Aorta (tissue), 5 donors: ENCODE measurements around the gene IL17REL. TPM values are rescaled to one million over a fixed set of nuclear protein-coding genes. Genes with fewer than 3 reads are reported as not detected.

Experiments used
- ATAC-seq: fragments of 200-7000 bp; cut with Tn5 transposase; one replicate; pipeline ENCODE4 v1.9.1; 2022; ENCODE audit warnings: moderate library complexity; ENCODE audit not compliant: low FRiP score
- DNase-seq, 2 donors: peaks; one replicate each; pipeline ENCODE4 v3.0.0-alpha.2; 2020
- H3K27ac ChIP-seq, 2 donors: one replicate each; pipeline ENCODE4 v1.5.1; 2013; ENCODE audit warnings: low read length in 2 of 2, mild to moderate bottlenecking in 2 of 2, moderate library complexity in 2 of 2, control low read depth in 1 of 2, inconsistent platforms in 1 of 2, low read depth in 1 of 2
- H3K27me3 ChIP-seq, 2 donors: one replicate each; pipeline ENCODE4 v1.6.1; 2013; ENCODE audit warnings: control low read depth in 1 of 2, low read length in 1 of 2, mild to moderate bottlenecking in 1 of 2, moderate library complexity in 1 of 2; ENCODE audit not compliant: insufficient read depth in 2 of 2, control insufficient read depth in 1 of 2
- H3K36me3 ChIP-seq, 2 donors: one replicate each; pipeline ENCODE4 v1.6.1; 2013; ENCODE audit warnings: control low read depth in 1 of 2, low read length in 1 of 2, mild to moderate bottlenecking in 1 of 2; ENCODE audit not compliant: insufficient read depth in 2 of 2, control insufficient read depth in 1 of 2
- H3K4me1 ChIP-seq, 2 donors: one replicate each; pipeline ENCODE4 v1.6.1; 2013; ENCODE audit warnings: low read length in 2 of 2, control low read depth in 1 of 2, mild to moderate bottlenecking in 1 of 2, moderate library complexity in 1 of 2; ENCODE audit not compliant: insufficient read depth in 2 of 2, control insufficient read depth in 1 of 2
- H3K4me3 ChIP-seq, 2 donors: one replicate each; pipeline ENCODE4 v1.5.1; 2013; ENCODE audit warnings: low read length in 2 of 2, control low read depth in 1 of 2, mild to moderate bottlenecking in 1 of 2
- H3K9me3 ChIP-seq: one replicate; pipeline ENCODE4 v1.6.1; 2013; ENCODE audit warnings: mild to moderate bottlenecking, low read length; ENCODE audit not compliant: control insufficient read depth
- WGBS, 2 donors: extraction: QIAGEN DNeasy Blood & Tissue Kit; methylation state at CpG; one replicate each; pipeline ENCODE4 v1.1.7; 2013; 5-methylcytosine and 5-hydroxymethylcytosine counted together
- intact Hi-C, 2 donors: fragments of 100-400 bp; cut with DNase I; formaldehyde crosslinking; loops; one replicate each; pipeline versions ENCODE4 v1.14.2 to v1.15.0; 2022
- polyA plus RNA-seq, 2 donors: library from polyadenylated mRNA; stranded (reverse); fragments of 200-250 nt; gene quantifications; one replicate each; pipeline ENCODE4 v1.2.3, GENCODE V29; 2013
- total RNA-seq, 2 donors: library from RNA; stranded (reverse); fragmentation: NEBNext Ultra II Directional; extraction: Animal tissue kit (Norgen Biotek cat#: 25700); gene quantifications; one replicate each; pipeline ENCODE4 v1.2.1, GENCODE V29; 2021
- donor health status: healthy with polysubstance abuse.
- donor health status: Bipolar disorder and iron deficiency.
- donor health status: DM: no; HTN: no; CAD: no.
- donor health status: DM: no; HTN: no; CAD: no.
- donor health status: DM: yes; HTN: yes; CAD: no.

Gene IL17REL
- total and polyA plus RNA-seq, 4 donors = 0.05 TPM; not detected in 3

DNA sequence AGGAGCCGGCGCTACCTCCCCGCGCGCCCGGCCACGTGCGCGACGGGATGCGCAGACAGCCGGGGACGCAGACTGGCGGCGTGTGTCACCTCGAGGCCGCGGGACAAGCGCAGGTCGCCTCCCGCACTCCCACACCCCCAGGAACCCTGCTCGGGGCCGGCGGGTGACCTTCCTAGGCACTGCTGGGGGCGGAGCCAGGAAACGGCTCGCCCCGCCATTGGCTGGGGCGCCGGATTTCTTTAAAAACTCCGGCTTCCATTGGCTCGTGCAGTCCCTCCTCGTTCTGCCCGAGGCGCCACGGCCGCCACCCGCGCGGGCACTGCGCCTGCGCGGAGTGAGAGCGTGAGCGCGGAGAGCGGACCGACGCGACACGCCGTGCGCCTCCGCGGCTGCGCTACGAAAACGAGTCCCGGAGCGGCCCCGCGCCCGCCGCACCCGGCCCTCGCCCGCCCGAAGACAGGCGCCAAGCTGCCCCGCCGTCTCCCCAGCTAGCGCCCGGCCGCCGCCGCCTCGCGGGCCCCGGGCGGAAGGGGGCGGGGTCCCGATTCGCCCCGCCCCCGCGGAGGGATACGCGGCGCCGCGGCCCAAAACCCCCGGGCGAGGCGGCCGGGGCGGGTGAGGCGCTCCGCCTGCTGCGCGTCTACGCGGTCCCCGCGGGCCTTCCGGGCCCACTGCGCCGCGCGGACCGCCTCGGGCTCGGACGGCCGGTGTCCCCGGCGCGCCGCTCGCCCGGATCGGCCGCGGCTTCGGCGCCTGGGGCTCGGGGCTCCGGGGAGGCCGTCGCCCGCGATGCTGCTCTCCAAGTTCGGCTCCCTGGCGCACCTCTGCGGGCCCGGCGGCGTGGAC lies 52.2 kb downstream of the IL17REL start, which contains the start of gene PIM3:
Gene PIM3, plus strand, starts transcription at position 614 of the 846 bp plus-strand sequence. Its CDS starts 176 bp downstream, at position 790.
- H3K9me3 ChIP-seq = no peaks in the 10 kb centered on the region
- ATAC-seq (peak; percentile 88), DNase-seq (peak; percentile 95 to 96)
- peak within 1 kb of the TSS in 1 of 2 donors; percentile 60 for H3K27ac ChIP-seq
- peaks cover 0 to 3% of the 10 kb centered on the region in 2 donors for H3K36me3 ChIP-seq
- intact Hi-C loops = loop anchor here in 1 of 2 donors (10.0 kb wide), 1 partner anchor 244 kb away; the partner anchor contains the start of gene SELENOO
- WGBS, 2 donors = 1% methylated on average over 91 to 137 of the region's 137 CpGs
- H3K4me1 ChIP-seq = no peaks in the 10 kb centered on the region
- peak within 1 kb of the TSS; percentile 81 to 86 for H3K4me3 ChIP-seq
- no peaks in the 10 kb centered on the region for H3K27me3 ChIP-seq

DNA sequence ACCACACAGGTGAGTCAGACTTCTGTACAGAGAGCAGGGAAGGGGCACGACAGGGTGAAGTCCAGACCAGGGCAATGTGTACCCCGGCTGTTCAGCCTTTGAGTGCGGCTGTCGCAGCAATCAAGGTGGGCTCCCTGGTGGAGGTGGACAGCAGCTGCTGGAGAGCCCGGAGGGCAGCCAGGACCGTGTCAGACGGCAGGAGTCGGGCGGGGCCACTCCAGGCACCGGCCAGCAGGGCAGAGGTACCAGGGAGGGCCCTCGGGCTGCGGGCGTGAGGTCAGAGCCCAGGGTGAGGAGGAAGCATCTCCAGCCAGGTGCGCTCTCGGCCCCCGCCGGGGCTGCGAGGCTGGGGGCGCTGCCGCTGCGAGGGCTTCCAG lies 52.8 kb downstream of the IL17REL start:
- DNase-seq (peak in 1 of 2 donors; percentile 63), ATAC-seq (peak; percentile 10)
- Histone ChIP-seq H3K27ac (peak overlapping the region in 1 of 2 donors; percentile 37), H3K4me3 (peak overlapping the region in 1 of 2 donors; percentile 19), H3K9me3 (no peaks in the 10 kb centered on the region), H3K27me3 (no peaks in the 10 kb centered on the region), H3K36me3 (peaks cover 0 to 3% of the 10 kb centered on the region in 2 donors), H3K4me1 (no peaks in the 10 kb centered on the region)
- WGBS, 2 donors = 13 to 15% methylated on average over 20 to 21 of the region's 21 CpGs
- intact Hi-C loops = loop anchor here (2.0 to 10.0 kb wide), 2 partner anchors 23 to 245 kb away; partner anchors contain the start of gene SELENOO (in 1 of the 2)

DNA sequence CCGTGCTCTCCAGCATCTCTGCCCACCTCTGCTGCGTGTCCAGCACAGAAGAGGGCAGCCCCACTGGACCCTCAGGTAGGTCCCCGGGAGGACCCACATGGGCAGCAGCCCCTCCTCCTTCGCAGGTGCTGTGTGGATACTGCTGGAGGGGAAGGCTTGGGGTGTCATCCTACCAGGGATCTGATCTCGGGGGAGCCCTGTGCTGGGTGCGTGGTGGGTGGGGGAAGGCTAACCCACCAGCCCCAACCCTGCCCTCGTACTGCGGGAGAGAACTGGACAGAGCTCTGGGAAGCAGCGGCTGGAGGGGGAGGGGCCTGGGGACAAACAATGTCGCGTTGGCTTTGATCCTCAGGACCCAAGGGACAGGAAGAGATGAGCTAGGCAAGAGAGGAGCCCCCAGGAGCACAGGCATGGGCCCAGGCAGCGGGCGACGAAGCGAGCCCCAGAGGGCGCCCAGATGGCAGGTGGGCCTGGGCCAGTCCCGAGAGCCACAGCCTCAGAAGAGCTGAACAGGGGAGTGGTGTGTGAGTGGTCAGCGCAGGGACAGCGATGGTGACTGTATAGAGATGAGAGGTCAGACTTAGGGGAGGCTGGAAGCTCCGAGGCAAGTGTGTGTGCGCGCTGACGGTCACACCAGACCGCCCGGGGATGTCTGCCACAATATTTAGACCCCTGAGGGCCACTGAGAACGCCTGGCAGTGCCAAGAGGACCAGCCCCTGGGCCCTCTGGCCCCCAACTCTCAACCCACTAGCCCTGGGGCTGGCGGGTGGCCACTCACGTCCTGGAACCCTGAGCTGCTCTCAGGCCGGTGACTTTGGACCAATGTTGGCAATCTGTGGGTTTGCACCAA lies 53.4 kb downstream of the IL17REL start:
- no peaks in the 10 kb centered on the region for H3K9me3 ChIP-seq
- DNase-seq (peak; percentile 55 to 75), ATAC-seq (no peak)
- intact Hi-C loops = loop anchor here in 1 of 2 donors (2.0 kb wide), 1 partner anchor 22 kb away; no protein-coding TSS in a partner anchor
- WGBS, 2 donors = 84 to 85% methylated on average over 29 of the region's 29 CpGs
- H3K27me3 ChIP-seq = no peaks in the 10 kb centered on the region
- no peak overlapping the region for H3K4me3 ChIP-seq
- peaks cover 0 to 3% of the 10 kb centered on the region in 2 donors for H3K36me3 ChIP-seq
- H3K27ac ChIP-seq = no peak overlapping the region
- H3K4me1 ChIP-seq = no peaks in the 10 kb centered on the region

GRCh38 chr22:49958366-49958921 lies 54.1 kb downstream of the IL17REL start:
- H3K36me3 ChIP-seq = peaks cover 0 to 3% of the 10 kb centered on the region in 2 donors
- intact Hi-C loops = loop anchor here in 1 of 2 donors (2.0 kb wide), 1 partner anchor 22 kb away; no protein-coding TSS in a partner anchor

DNA sequence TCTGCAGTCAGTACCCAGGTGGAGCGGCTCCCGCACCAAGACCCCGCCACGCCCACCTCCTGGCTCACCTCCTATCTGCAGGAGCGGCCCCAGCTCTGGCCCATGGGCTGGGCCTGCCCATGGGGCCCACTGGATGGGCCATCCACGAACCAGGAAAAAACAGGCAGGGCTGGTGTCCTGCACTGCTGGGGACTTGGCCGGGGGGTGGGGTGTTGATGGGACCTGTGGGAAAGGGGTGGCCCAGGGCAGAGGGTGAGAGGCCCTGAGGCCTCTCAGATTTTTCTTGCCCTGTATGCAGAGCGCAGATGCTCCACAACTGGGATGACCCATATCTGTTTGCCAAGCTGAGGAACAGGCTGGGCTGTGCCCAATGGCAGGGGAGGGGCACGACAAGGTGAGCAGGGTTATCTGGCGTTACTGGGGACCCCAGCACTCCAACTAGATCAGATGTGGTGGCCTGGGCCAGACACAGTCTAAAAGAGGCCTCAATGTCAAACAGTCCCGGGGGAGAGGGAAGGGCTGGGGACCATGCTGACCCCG lies 54.7 kb downstream of the IL17REL start:
- Histone ChIP-seq H3K36me3 (peaks cover 0 to under 1% of the 10 kb centered on the region in 2 donors), H3K9me3 (no peaks in the 10 kb centered on the region), H3K27ac (no peak overlapping the region), H3K27me3 (no peaks in the 10 kb centered on the region), H3K4me1 (no peaks in the 10 kb centered on the region), H3K4me3 (no peak overlapping the region)
- intact Hi-C loops = loop anchor here in 1 of 2 donors (2.0 kb wide), 1 partner anchor 21 kb away; no protein-coding TSS in a partner anchor
- ATAC-seq = no peak
- peak; percentile 48 to 66 for DNase-seq
- WGBS, 2 donors = 92 to 95% methylated on average over 12 of the region's 12 CpGs

More at GRCh38 chr22:49958366-49958921, 54.1 kb downstream of the IL17REL start:
- ATAC-seq (no peak), DNase-seq (peak in 1 of 2 donors; percentile 48)
- Histone ChIP-seq H3K4me1 (no peaks in the 10 kb centered on the region), H3K9me3 (no peaks in the 10 kb centered on the region), H3K27me3 (no peaks in the 10 kb centered on the region), H3K27ac (no peak overlapping the region), H3K4me3 (no peak overlapping the region)
- 84 to 89% methylated on average over 16 of the region's 16 CpGs for WGBS, 2 donors

DNA sequence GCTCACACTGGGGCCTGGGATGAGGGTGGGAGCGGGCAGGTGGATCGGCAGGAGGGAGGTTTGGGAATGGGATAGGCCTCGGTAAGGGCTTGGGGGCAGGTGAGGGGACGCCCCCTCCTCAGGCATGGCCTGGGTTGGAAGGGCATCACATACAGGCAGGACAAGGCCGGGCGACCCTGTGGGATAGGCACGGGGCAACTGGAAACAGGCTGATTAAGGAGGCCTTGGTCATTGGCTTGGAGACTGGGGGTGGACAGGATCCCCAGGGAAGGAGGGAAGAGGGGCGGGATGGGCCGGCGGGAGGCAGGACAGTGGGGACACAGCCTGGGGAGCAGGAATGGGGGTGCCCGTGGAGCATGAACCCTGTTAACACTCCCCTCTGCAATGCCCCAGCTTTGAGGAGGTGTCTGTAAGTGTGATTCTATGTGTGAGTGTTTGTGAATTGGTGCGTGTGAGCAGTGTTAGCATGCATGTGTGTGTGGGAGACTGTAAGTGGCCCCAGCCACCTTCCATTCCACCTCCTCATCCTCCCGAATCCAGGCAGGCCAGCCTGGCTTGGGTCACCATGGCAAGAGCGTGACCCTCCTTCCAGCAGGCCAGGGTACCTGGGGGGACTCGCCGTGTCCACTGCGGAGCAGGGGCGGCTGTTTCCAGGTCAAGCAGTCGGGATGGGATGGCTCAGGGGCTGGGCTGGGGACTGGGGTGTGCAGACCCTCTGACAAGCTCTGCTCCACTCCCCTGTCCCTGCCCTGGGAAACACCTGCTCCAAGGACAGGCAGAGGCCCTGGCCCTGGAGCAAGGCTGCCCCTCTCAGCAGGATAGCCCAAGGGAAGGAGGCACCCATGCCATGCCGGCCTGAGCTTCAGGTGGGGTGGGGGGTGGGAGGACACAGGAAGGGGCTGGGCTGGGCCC lies 55.4 kb downstream of the IL17REL start:
- Histone ChIP-seq H3K4me3 (no peak overlapping the region), H3K9me3 (no peaks in the 10 kb centered on the region), H3K4me1 (no peaks in the 10 kb centered on the region), H3K27me3 (no peaks in the 10 kb centered on the region), H3K36me3 (no peaks in the 10 kb centered on the region), H3K27ac (no peak overlapping the region)
- DNase-seq = peak; percentile 44 to 52
- 92 to 93% methylated on average over 19 to 20 of the region's 20 CpGs for WGBS, 2 donors
- ATAC-seq = no peak
- intact Hi-C loops = no loop called here

- WGBS, 2 donors = 90 to 91% methylated on average over 15 of the region's 15 CpGs
- H3K4me1 ChIP-seq = no peaks in the 10 kb centered on the region
- ATAC-seq (no peak), DNase-seq (no peak)
- no peaks in the 10 kb centered on the region for H3K27me3 ChIP-seq
- no peaks in the 10 kb centered on the region for H3K36me3 ChIP-seq
- H3K4me3 ChIP-seq = no peak overlapping the region
- no peaks in the 10 kb centered on the region for H3K9me3 ChIP-seq
- H3K27ac ChIP-seq = no peak overlapping the region
- intact Hi-C loops = no loop called here
Measured at GRCh38 chr22:49956418-49956770, 56.2 kb downstream of the IL17REL start.
